BE2C (cell line): ENCODE measurements around the gene SLC4A2.

Source experiments
- DNase-seq: peaks from one replicate; pipeline ENCODE4 v3.0.0-alpha.2; 2020
- H3K27me3 ChIP-seq: fragments of 250-450 bp; sonication (Bioruptor Pico); 2 replicates; pipeline ENCODE4 v1.5.1; 2020; ENCODE audit warnings: mild to moderate bottlenecking
- H3K36me3 ChIP-seq: fragments of 250-450 bp; sonication (Bioruptor Pico); 2 replicates; pipeline ENCODE4 v1.5.1; 2020; ENCODE audit warnings: mild to moderate bottlenecking
- H3K4me1 ChIP-seq: fragments of 250-450 bp; sonication (Bioruptor Pico); 2 replicates; pipeline ENCODE4 v1.5.1; 2020
- H3K4me3 ChIP-seq: 2 replicates; pipeline ENCODE4 v1.5.1; 2011; ENCODE audit warnings: low read depth, low read length
- H3K9me3 ChIP-seq: fragments of 250-450 bp; sonication (Bioruptor Pico); 2 replicates; pipeline ENCODE4 v1.5.1; 2020
- TF ChIP-seq, protein P1 (sequence below): IDR thresholded peaks from 2 replicates; pipeline ENCODE4 v1.5.1; 2012; ENCODE audit warnings: mild to moderate bottlenecking, low read depth, low read length

SLC4A2 gene

DNA sequence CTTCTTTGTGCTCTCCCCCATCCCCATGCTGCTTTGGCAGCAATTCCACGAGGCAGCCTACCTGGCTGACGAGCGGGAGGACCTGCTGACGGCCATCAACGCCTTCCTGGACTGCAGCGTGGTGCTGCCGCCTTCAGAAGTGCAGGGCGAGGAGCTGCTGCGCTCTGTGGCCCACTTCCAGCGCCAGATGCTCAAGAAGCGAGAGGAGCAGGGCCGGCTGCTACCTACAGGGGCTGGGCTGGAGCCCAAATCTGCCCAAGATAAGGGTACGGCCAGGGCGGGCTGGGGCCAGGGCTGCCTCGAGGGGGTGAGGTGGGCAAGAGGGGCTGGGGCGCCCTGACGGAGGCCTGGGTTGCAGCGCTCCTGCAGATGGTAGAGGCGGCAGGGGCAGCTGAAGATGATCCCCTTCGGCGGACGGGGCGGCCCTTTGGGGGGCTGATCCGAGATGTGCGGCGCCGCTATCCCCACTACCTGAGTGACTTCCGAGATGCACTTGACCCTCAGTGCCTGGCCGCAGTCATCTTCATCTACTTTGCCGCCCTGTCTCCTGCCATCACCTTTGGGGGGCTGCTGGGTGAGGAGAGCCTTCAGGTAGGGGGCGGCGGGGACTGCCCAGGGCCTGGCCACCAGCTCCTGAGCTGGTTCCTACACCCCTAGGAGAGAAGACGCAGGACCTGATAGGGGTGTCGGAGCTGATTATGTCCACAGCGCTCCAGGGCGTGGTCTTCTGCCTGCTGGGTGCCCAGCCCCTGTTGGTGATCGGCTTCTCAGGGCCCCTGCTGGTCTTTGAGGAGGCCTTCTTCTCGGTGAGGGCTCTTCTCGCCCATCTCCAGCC lies 11.9 kb downstream of the SLC4A2 start:
- Histone ChIP-seq H3K36me3 (peaks cover 94% of the 10 kb centered on the region), H3K27me3 (no peaks in the 10 kb centered on the region), H3K9me3 (no peaks in the 10 kb centered on the region), H3K4me3 (no peak overlapping the region), H3K4me1 (no peaks in the 10 kb centered on the region)
- DNase-seq: no peak
- TF ChIP-seq, protein P1, sequence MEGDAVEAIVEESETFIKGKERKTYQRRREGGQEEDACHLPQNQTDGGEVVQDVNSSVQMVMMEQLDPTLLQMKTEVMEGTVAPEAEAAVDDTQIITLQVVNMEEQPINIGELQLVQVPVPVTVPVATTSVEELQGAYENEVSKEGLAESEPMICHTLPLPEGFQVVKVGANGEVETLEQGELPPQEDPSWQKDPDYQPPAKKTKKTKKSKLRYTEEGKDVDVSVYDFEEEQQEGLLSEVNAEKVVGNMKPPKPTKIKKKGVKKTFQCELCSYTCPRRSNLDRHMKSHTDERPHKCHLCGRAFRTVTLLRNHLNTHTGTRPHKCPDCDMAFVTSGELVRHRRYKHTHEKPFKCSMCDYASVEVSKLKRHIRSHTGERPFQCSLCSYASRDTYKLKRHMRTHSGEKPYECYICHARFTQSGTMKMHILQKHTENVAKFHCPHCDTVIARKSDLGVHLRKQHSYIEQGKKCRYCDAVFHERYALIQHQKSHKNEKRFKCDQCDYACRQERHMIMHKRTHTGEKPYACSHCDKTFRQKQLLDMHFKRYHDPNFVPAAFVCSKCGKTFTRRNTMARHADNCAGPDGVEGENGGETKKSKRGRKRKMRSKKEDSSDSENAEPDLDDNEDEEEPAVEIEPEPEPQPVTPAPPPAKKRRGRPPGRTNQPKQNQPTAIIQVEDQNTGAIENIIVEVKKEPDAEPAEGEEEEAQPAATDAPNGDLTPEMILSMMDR: no peak

GRCh38 chr7:151073990-151074389 lies 14.6 kb downstream of the SLC4A2 start:
- no peaks in the 10 kb centered on the region for H3K9me3 ChIP-seq
- peaks cover 77% of the 10 kb centered on the region for H3K36me3 ChIP-seq
- DNase-seq: no peak
- H3K4me1 ChIP-seq: peaks cover 23% of the 10 kb centered on the region
- TF ChIP-seq, protein P1: no peak
- no peak overlapping the region for H3K4me3 ChIP-seq
- H3K27me3 ChIP-seq: no peaks in the 10 kb centered on the region

- TF ChIP-seq, protein P1: no peak
- Histone ChIP-seq H3K27me3 (no peaks in the 10 kb centered on the region), H3K4me3 (no peak overlapping the region), H3K4me1 (peaks cover 30% of the 10 kb centered on the region), H3K9me3 (no peaks in the 10 kb centered on the region), H3K36me3 (peaks cover 68% of the 10 kb centered on the region)
- DNase-seq: peak; percentile 5
Observed at GRCh38 chr7:151074817-151075661, 15.7 kb downstream of the SLC4A2 start.

- no peak for DNase-seq
- Histone ChIP-seq H3K9me3 (no peaks in the 10 kb centered on the region), H3K27me3 (no peaks in the 10 kb centered on the region), H3K36me3 (peaks cover 62% of the 10 kb centered on the region), H3K4me3 (no peak overlapping the region), H3K4me1 (peaks cover 30% of the 10 kb centered on the region)
- TF ChIP-seq, protein P1: no peak
Observed at GRCh38 chr7:151075662-151075971, 16.2 kb downstream of the SLC4A2 start.

DNA sequence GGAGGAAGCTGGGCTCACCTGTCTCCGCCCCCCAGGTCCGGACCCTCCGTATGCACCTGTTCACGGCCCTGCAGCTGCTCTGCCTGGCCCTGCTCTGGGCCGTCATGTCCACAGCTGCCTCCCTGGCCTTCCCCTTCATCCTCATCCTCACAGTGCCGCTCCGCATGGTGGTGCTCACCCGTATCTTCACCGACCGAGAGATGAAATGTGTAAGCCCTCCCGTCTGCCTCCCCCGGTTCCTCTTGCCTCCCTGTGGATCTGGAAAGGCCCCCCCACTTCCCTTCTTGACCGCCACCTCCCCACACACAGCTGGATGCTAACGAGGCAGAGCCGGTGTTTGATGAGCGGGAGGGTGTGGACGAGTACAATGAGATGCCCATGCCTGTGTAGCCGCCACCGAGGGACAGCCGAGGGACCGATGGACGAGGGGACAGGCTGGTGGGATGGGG lies 16.6 kb downstream of the SLC4A2 start:
- Histone ChIP-seq H3K36me3 (peaks cover 58% of the 10 kb centered on the region), H3K4me1 (peaks cover 30% of the 10 kb centered on the region), H3K9me3 (no peaks in the 10 kb centered on the region), H3K4me3 (no peak overlapping the region), H3K27me3 (no peaks in the 10 kb centered on the region)
- no peak for DNase-seq
- TF ChIP-seq, protein P1: no peak
